GM12874 (cell line): ENCODE results near the gene PLCB4.
A peak's percentile ranks its signal among the peaks of the same experiment; 100 is the strongest.

ENCODE experiments used
- TF ChIP-seq, protein P1 (sequence below): IDR thresholded peaks from 2 replicates; pipeline ENCODE4 v1.5.1; 2011; ENCODE audit warnings: low read depth, mild to moderate bottlenecking, control low read depth, low read length, moderate library complexity; ENCODE audit not compliant: insufficient read depth

PLCB4 gene

GRCh38 chr20:9389346-9389745, 320.5 kb downstream of the PLCB4 start:
- TF ChIP-seq, protein P1, sequence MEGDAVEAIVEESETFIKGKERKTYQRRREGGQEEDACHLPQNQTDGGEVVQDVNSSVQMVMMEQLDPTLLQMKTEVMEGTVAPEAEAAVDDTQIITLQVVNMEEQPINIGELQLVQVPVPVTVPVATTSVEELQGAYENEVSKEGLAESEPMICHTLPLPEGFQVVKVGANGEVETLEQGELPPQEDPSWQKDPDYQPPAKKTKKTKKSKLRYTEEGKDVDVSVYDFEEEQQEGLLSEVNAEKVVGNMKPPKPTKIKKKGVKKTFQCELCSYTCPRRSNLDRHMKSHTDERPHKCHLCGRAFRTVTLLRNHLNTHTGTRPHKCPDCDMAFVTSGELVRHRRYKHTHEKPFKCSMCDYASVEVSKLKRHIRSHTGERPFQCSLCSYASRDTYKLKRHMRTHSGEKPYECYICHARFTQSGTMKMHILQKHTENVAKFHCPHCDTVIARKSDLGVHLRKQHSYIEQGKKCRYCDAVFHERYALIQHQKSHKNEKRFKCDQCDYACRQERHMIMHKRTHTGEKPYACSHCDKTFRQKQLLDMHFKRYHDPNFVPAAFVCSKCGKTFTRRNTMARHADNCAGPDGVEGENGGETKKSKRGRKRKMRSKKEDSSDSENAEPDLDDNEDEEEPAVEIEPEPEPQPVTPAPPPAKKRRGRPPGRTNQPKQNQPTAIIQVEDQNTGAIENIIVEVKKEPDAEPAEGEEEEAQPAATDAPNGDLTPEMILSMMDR = no peak

DNA sequence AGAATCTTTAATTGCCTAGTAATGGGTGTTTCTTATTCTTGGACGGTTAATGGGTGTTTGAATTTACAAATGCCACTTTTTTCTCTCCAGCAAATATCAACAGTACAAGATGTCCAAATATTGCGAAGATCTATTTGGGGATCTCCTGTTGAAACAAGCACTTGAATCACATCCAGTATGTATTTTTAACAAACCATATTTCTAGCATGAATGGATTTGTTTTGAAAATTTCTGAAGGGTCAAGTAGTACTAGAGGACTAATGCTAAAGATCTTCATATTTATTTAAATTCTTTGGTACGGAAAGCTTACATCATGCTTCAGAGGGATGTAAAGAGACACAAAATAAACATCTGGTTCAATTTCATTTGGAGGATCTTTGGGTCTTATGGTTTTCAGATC, 321.6 kb downstream of the PLCB4 start:
- TF ChIP-seq, protein P1 = no peak

DNA sequence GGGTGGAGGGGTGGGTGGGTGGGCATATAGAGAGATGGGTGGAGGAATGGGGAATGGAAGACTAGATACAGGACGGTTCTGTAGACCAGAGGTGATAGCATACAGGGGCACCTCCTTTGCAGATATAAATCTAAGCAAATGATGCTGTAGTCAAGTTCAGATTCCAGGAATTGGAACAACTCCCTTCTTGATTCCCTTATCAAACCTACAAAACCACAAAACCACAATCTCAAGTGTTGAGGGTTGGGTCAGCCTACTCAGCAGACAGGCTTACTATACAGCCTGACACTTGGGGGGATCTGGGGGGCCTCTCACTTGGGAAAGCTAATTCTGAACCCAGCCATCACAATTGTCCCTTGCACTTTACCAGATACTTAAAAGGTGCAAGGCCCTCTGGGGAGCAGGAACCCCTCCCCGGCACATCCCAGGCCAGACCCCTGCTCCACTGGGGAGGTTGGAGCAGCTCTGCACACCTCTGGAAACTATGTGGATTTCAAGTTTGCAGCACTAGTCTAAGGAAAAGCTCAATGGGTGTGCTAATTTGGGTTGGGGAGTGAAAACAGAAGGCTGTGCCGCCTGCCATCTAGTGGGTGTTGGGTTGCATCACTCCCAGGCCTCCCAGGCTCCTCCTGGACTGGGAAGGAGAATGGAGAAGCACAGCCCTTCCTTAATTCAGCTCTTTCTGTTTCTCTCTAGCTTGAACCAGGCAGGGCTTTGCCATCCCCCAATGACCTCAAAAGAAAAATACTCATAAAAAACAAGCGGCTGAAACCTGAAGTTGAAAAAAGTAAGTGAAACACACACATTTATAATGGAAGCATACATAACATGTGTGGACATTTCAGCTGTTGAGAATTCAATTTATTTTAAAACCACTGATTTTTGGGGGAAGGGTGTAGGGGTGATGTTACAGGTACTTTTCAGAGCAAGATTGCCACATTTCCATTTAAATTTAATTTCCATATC, 324.3 kb downstream of the PLCB4 start:
- TF ChIP-seq, protein P1 = peak; percentile 66

DNA sequence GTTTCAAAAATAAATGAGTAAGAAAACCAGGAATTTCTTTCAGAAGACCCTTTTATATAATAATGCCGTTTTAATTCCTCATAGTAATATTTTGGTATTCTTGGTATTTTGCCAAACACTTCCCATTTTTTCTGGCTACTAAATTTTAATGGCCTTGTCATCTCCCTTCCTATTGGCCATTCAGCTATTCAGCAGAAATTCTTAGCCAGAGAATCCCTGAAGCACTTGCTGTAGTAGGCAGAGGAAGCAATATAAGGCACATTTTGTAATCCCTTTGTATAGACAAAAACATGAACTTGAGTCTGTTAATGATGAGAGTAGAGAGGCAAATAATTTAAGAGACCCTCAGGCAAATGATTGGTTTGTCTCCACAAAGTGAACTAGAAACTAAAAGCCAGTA, 327.1 kb downstream of the PLCB4 start:
- TF ChIP-seq, protein P1 = no peak

- TF ChIP-seq, protein P1 = no peak
Measured at GRCh38 chr20:9397928-9398327, 329.0 kb downstream of the PLCB4 start.

DNA sequence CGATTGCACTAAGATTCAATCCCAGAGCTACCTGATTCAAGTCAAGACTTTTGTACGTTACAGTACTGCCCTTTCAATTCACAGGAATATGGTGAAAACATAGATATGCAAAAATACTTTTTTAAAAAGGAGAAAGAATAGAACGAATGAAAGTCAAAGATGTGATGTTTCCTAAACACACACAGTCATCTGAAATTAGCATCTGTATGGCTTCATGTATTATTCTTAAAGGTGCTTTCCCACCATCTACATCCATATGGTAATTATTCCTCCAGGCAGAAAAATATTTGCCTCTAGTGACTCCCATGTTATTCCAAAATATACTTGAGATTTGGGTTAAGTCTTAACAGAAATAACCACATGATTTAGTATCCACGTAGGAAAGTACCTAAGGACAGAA, 330.0 kb downstream of the PLCB4 start:
- TF ChIP-seq, protein P1 = no peak

DNA sequence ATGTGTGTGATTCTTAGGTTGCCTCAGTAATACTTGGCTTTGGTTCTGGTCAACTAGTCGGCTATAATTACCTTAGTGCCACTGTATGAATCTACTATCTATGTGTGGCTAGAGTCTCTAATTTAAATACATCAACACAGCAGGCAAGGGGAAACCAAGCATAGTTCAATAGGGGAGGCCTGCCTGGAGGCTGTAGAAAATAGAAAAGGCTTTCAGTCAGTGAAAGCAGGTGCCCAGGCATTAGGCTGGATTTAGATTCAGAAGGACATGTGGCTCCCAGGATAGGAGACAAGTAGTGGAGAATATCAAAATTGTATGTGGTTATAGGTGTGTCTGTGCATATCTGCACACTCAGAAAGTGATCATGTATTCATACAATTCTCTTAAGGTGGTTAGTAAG, 330.4 kb downstream of the PLCB4 start:
- TF ChIP-seq, protein P1 = no peak
